HG03378 (cell line): ENCODE results near the gene MTHFR.

ENCODE experiments used
- ATAC-seq: cut with Tn5 transposase; IDR thresholded peaks from one replicate; pipeline ENCODE4 v1.9.1; 2021; ENCODE audit warnings: mild to moderate bottlenecking, moderate library complexity; ENCODE audit not compliant: unreplicated experiment

Gene MTHFR

GRCh38 chr1:11805422-11806306 is at the start of gene MTHFR, which contains the start of gene CLCN6:
TSS of gene MTHFR (minus strand) at chr1:11805964. CDS start at chr1:11803116, 2,848 bp downstream.
TSS of gene CLCN6 (plus strand) at chr1:11806191. CDS start at chr1:11806263, 72 bp downstream.
- peak; percentile 73 for ATAC-seq

- no peak for ATAC-seq
These were observed 49.7 kb upstream of the MTHFR start for GRCh38 chr1:11855430-11855829.

GRCh38 chr1:11854519-11854918 is 48.8 kb upstream of the MTHFR start:
- ATAC-seq: no peak

GRCh38 chr1:11851180-11851579 is 45.4 kb upstream of the MTHFR start:
- ATAC-seq: no peak

DNA sequence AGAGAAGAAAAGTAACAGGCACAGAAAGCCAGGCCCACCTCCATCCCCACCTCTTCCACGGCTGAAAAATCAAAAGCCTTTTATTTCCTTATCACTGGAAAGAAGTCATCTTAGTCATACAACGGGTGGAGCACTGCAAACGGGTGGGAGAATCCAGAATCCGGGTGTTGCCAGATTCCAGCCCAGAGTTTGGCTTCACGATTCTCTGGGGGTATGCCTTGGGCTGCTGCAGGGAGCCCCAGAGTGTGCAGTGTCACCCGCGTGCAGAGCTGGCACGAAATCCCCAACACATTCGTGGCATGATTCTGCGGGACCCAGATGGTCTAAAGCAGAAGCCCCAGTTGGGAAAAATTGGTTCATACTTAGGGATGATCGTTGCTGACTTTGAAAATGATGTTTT is 44.4 kb upstream of the MTHFR start:
- ATAC-seq: no peak

DNA sequence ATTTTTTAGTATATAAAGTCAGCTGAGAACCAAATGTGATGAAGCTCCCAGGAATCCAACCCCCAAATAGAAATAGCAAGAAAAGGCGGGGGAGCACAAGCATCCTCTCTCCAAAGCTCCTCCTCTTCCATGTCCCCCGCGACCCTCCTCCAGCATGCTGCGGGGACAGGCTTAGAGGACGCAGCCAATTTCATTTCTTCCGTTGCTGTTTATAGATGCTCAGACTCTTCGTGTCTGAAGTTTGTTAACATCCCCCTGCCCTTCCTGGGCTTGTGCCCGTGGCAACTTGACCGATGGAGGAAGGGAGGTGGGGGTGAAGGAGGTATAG is 42.6 kb upstream of the MTHFR start:
- ATAC-seq: no peak

DNA sequence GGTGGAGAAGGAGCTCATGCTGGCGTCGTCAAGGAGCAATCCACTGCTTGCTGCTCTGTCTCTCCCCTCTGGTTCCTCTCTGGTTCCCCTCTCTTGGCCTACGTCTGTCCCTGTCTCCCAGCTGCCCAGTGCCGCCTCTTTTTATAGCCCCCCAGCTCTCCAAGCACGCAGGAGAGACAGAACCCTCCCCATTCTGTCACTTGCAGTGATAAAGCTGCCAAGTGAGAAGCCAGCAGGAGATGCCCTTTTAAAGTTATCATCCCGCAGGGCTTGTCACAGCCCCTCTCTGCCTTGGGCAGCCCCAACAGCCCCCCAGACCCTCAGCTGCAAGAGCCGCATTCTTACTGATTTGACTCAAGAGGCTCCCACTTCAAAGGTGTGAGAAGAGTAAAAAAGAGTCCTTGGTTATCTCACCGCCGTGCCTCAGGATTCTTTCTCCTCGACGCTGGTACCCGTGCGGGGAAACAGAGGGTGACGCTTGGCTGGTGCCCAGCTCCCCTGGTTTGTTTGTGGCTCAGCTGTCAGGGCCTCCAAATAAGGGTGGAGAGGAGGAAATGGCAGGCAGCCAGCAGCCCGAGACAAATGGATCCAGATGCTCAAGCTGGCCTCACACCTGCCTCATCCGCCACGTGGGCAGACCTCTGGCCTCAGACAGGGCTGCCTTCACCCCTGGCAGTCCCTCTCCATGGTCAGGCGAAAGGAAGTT is 42.1 kb upstream of the MTHFR start, which contains the start of gene NPPA:
Gene NPPA, minus strand, starts transcription at position 117 of the 706 bp plus-strand sequence. Its CDS starts 99 bp downstream, at position 18.
- no peak for ATAC-seq

DNA sequence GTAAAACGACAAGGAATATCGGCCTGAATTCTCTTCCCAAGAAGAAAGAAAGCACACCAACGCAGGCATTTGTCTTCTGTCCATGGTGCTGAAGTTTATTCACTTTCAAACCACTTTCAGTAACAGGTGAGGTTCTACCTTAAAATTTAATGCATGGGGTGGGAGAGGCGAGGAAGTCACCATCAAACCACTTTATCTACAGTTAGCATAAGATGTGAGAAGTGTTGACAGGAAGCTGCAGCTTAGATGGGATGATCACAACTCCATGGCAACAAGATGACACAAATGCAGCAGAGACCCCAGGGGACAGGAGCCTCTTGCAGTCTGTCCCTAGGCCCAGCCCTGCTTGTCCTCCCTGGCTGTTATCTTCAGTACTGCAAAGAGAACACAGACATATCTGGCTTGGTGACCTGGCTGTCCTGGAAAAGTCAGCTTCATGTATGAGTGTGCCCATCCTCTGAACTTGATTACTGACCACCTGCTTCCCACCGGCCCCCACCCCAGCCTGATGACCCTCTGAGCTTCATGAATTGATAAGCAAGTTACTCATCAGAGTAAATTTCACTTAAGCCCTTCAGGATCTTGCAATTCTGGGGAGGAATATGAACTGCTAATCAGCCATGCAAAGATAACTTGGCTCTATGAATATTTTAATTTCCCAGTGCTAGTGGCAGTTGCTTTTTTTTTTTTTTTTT is 40.0 kb upstream of the MTHFR start:
- no peak for ATAC-seq

- ATAC-seq: no peak
These were observed 36.6 kb upstream of the MTHFR start for GRCh38 chr1:11842154-11843041.

DNA sequence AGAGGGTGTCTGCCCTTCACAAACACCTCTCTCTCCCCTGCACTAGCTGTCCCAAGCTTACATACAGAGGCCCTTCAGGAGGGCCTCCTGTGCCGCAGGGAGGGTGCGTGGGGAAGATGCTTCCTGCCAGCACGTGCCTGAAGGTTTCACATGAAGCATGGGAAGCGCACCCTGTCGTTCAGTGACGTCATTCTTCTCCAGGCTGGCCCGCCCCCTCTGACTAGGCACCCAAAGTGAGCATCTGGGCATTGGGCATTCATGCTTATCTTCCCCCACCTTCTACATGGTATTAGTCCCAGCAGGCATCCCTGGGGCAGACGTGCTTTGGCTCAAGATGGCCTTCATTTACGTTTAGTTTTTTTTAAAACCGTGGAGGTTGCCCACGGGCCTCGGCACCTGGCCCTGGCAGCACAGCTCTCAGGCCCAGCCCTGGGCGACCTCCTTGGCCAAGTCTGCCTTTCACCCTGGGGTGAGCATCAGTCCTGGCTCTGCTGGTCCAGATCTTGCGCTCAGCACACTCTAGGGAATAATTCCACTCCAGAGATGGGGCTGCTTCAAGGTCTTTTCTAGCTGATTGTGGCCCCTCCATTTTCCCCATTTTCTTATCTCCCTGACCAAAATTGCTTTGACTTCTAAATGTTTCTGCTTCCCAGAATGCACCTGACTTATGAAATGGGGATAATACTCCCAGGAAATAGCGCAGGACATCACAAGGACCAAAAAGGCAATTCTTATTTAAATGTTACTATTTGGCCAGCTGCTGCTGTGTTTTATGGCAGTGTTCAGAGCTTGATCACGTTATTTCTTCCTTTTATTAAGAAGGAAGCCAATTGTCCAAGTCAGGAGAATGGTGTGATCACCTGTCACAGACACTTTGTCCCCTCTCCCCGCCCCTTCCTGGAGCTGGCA is 35.7 kb upstream of the MTHFR start:
- ATAC-seq: no peak

- no peak for ATAC-seq
These were observed 34.3 kb upstream of the MTHFR start for GRCh38 chr1:11839727-11840705.

DNA sequence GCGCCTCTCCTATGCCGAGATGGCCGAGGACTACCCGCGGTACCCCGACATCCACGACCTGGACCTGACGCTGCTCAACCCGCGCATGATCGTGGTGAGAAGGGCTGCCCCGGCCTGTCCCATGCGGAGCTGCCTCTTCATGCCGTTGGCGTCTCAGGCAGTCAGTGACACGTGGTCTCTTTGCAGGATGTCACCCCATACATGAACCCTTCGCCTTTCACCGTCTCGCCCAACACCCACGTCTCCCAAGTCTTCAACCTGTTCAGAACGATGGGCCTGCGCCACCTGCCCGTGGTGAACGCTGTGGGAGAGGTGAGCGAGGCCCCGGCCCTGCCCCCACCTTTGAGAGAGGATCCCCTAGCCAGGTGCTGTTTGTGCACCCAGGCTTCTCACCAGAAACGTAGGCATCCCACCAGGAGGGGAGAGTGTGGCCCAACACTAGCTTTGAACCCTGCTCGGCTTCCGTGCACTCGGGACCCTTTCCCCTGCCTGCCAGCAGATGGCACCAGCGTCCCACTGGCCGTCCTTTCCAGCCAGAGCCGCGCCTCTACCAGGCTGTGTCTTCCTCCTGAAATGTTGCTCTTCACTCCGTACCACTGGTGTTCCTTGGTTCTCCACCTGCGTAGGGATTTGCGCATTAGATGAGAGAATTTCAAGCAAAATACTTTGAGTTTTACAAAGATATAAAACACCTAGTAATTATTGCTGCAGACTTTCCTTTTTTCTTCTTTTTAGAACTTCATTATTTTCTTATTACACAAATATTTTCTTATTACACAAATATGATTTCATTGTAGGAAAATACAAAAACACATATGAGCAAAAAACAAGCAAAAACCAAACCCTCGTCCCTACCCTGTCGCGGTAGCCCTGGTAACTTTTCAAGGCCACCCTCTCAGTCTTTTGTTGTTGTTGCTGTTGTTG is 32.8 kb upstream of the MTHFR start:
- no peak for ATAC-seq

DNA sequence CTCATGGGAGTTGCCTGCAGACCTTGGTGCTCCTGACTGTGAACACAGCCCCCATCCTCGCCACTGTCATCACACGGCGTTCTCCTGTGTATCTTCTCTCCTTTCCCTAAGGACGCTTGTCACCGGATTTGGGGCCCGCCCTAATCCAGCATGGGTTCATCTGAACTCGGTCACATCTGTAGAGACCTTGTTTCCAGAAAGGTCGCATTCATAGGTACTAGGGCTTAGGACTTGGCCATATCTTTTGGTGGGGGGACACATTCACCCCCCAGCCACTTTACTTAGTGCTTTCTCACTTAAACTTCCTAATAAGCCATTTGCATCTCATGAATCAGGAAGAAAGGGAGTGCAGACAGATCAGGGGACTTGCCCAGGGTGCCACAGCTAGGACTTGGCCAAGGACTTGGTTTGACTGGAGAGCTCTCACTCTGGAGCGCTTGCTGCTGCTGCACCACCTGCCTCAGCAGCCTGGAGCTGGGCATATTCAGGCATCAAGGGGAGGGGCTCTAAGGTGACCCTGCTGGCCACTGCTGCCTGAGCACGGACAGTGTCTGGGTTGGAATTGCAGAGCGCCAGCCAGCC is 32.1 kb upstream of the MTHFR start:
- ATAC-seq: no peak

- no peak for ATAC-seq
These were observed 31.4 kb upstream of the MTHFR start for GRCh38 chr1:11836955-11837766.

DNA sequence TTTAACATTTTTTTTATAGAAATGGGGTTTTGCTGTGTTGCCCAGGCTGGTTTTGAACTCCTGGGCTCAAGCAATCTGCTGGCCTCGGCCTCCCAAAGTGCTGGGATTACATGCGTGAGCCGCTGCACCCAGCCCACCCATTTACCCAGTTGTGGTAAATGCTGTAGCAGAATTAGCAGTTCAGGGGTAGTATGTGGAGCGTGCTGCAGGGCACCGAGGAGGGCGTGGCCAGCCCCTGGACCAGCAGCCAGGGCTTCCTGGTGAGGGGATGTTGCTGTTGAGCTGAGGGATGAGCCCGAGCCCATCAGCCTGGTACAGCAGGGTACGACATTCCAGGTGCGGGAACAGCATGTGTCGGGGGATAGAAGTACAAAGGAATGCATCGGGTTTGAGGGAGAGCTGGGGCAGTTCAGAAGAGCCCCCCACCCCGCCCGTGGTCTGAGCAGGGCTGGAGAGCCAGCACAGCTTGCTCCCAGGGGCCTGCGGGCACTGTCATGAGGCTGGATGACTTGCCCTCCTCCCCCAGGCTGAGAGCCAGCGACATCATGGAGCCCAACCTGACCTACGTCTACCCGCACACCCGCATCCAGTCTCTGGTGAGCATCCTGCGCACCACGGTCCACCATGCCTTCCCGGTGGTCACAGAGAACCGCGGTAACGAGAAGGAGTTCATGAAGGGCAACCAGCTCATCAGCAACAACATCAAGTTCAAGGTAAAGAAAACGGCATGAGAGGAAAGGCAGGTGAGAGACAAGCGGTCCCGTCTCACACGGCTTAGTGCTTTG is 29.9 kb upstream of the MTHFR start:
- no peak for ATAC-seq
